Activated CD8-positive, alpha-beta memory T cell treated with anti-CD3 and anti-CD28 coated beads, Interleukin-2, amount 50 U/mL, for 24 hours (primary cell): ENCODE results near the gene APBB1IP.

ENCODE experiments used
- DNase-seq: peaks from one replicate; pipeline ENCODE4 v3.0.0-alpha.2; 2020; ENCODE audit errors: extremely low read depth

APBB1IP gene

DNA sequence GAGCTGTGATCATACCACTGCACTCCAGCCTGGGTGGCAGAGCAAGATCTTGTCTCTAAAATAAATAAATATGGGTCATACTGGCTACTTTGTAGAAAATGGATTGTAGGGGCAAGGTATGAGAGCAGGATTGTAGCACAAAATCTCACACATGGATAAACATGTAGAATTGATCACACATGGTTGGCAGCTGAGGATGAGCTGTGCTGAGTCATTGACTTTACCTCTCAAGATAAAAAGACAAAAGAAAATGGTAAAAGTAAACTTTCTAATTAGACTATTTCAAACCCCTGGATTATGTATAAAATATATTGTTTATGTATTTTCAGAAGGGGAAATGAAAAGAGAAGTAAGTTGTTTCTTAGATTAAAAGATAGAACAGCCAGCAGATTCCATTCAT, 69.3 kb downstream of the APBB1IP start:
- DNase-seq: no peak

DNA sequence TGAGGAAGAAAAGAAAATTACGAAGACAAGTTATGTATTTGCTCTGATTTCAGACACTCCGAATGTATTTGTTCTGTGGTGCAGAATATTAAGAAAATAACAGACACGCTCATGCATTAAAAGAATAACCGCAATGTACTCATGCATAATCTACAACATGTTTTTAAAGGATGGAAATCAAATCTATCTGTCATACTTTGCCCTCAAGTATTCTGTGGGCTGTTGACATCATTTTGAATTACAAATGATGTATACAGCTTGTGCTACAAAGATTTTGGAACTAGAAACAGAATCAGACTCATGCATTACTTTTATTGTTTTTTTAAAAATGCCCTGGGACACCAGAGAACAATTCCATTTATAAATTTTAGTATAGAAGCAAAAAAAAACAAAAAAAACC, 69.9 kb downstream of the APBB1IP start:
- DNase-seq: no peak

DNA sequence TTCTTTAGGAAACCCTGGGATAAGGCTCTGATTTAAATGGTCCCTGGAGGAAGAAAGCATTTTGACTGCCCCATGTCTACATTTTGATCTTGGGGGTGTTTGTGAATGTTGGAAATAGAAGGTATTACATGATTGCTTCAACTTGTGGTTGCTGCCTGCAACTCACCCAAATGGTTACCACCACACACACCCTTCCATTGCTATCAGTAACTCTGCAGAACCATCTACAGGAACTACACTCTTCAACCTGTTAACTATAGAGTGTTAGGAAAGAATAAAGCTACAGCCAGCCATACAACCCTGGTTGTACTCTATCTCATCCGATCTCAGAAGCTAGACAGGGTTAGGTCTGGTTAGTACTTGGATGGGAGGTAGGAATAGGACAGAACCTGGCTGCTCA, 71.2 kb downstream of the APBB1IP start:
- DNase-seq: no peak

- no peak for DNase-seq
These were observed 75.0 kb downstream of the APBB1IP start for GRCh38 chr10:26513101-26513500.

DNA sequence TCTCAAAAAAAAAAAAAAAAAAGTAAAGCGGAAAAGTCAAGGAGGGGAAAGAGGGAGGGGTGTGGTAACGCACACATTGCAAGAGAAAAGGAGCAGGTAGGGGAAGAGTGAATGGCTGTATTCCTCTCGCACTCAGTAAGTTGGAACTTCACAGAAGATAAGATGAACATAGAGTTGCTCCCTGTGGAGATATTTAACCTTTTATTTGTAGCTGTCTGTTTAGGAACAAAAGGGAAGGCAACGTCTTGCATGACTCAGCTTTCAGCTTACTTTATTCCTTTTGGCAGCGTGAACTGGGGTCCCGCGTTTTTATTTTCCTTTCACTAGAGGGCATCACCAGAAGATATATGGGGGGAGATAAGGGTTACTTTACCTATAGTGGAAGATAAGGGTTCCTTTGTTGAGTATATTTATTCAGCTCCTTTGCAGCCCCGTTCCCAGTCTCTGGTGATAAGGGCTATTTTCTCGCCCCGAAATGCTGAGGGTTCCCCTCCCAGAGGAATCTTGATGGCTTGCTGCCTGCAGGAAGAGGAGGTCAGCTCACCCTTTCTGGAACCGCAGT, 78.5 kb downstream of the APBB1IP start:
- no peak for DNase-seq

DNA sequence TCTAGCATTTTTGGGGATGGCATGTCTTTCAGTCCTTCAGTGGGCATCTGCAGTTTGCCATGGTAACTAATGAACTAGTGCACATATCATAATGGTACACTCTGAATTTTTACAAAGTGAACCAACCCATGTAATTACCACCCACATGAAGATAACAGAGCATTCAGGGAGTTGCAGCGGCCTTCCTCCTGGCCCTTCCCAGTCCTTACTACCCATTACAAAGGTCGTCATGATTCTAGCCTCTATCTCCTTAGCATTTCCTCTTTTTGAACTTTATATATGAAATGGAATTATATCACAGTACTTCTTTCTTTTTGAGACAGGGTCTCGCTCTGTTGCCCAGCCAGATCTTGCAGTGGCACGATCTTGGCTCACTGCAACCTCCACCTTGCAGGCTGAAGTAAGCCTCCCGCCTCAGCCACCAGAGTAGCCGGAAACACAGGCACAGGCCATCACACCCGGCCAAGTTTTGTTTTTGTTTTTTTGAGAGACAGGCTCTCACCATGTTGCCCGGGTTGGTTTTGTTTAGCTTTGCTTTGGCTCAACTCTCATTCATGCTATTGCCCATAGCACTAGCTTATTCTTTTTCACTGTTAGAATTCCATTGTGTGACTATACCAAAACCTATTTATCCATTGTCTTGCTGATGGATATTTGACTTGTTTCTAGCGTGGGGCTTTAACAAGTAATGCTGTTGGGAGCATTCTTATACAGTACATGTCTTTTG, 79.2 kb downstream of the APBB1IP start:
- DNase-seq: no peak

DNA sequence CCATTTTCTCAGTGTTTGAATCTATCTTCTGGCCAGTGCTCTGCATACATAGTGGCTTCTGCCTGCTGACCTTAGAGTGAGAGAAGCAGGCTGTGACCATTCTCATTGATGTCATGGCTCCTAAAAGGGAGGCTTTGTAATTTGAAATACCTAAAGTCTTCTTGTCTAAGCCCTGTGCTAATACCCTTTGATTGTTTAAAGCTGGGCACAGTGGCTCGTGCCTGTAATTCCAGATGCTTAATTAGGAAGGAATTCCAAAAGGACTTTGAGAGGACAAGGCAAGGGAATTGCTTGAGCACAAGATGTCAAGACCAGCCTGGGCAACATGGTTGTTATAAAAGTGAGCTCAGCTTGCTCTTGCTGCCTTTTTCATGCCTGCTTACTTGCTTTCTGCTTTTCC, 81.7 kb downstream of the APBB1IP start:
- no peak for DNase-seq

DNA sequence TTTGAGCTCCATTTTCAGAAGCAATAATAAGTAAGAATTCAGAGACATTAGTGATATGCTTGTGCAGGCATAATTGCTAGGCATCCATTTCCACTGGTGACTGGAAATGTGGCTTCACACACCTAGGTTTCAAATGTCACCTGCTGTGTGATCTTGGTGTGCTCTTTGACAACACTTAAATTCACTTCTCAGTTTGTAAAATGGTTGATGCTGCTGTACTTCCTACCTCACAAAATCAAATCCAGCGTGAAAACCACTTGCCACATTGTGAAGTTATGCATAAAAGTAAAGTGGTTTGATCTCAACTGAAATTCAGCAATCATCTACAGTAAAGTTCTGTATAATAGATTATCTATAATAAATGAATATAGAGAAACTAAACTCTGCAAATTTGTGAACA, 82.4 kb downstream of the APBB1IP start:
- DNase-seq: no peak

GRCh38 chr10:26524161-26524896, 86.2 kb downstream of the APBB1IP start:
- no peak for DNase-seq

- DNase-seq: no peak
These were observed 87.4 kb downstream of the APBB1IP start for GRCh38 chr10:26525586-26525985.

DNA sequence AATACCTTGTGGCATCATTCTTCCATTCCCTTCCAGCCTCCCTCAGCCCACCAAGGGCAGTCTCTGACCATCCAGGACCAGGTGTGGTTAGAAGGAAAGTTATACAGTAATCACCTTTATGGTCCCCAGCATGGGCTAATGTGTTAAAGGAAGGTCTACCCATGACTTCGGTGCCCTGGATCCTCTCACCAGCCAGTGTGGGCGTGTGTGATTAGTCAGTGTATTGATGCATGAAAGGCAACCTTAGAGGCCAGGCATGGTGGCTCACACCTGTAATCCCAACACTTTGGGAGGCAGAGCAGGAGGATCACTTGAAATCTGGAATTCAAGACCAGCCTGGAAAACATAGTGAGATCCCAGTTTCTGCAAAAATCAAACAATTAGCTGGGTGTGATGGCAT, 88.9 kb downstream of the APBB1IP start:
- DNase-seq: no peak

DNA sequence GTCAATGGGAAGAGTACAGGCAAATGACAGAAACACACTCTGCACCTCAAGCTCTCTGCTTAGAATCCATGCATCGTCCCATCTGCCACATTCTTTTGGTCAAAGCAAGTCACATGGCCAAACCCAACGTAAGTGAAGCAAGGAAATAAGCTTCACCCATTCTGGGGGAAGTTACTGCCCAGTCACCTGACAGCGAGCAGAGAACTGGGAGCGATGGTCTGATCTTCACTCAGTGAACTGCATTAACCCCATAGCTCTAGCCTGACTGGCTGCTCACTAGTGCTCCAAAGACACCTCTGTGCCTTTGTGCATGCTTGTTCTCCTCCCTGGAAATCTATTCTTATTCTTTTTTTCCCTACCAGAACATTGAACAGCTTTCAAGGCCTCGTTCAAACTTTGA, 89.9 kb downstream of the APBB1IP start:
- no peak for DNase-seq

- no peak for DNase-seq
These were observed 90.7 kb downstream of the APBB1IP start for GRCh38 chr10:26528715-26529393.

DNA sequence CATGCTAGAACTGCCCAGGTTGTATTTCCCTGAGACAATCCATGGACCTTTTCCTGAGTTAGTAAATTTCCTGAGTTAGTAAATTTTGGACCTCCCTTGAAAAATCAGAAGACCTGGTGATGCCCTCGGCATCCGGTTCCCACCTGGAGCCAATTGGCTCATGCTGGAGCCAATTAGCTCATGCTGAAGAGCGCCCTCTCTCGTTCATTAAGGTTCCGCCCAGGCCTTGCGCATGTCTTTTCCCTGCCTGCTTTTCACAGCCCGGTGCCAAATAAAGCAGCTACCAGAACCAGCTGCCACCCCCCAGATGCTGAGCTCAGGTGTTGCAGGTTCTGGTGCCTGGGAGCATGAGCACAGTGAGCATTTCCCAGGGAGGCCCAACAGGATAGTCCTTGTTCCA, 96.2 kb downstream of the APBB1IP start:
- DNase-seq: no peak

DNA sequence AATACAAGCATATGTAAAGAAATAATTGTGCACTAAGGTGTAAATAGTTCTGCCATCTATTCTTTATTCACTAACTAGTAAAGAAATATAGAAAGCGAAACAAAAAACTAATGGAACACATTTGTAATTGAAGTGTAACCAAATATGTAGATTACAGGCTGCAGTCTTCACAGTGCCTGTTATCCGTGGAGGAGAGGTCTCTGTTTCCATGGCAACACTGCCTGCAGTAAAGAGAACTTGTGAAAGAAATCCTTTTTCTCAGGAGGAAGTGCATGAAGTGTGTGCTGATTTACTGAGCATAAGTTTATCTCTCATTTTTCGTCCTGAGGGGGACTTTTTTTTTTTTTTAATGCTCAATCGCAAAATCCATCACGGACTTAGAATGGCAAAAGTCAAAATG, 102.5 kb downstream of the APBB1IP start:
- DNase-seq: no peak

DNA sequence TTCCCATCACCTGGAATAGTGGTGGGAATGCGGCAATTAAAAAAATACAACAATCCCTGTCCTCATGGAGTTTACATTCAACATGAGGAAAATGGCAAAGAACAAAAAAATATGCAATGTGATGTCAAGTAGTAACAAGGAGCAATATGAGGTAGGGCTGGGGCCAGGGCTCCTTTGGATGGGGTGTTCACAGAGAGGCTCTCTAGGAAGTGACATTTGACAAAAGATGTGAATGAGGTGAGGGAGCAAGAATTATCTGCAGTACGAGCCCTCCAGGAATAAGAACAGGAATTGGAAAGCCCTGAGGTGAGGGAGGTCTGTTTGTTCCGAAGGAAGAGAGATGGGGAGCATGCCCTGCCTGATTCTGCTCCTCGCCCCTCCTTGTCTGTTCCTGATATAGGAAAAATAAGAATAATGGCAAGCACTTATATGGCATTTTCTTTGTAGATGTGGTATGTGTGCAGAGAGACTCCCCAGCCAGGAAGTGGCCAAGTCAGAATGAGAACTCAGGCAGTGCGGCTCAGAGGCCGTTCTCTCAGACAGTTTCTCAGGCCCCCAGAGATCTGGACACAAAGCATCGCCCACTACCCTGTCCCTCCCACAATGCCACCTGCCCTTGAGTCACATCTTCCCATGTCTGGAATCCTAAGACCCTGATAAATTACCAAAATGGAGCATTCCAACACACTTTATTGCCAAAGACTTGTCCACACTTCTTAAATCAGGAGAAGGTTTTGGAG, 105.6 kb downstream of the APBB1IP start:
- DNase-seq: no peak

- no peak for DNase-seq
These were observed 106.8 kb downstream of the APBB1IP start for GRCh38 chr10:26544932-26545331.

GRCh38 chr10:26550774-26551526, 112.8 kb downstream of the APBB1IP start:
- no peak for DNase-seq

DNA sequence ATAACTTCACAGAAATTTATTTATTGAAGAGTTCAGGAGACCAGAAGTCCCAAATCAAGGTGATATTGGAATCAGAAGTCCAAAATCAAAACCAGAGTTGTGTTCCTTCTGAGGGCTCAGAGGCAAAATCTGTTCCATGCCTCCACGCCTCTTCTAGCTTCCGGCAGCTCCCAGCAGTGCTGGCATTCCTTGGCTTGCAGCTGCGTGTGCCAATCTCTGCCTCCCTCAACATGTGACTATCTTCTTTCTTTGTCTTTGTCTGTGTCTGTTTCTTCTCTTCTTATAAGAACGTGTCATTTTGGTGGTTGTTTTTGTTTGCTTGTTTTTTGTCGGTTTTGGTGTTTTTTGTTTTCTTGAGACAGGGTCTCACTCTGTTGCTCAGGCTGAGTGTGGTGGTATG, 116.1 kb downstream of the APBB1IP start:
- DNase-seq: no peak

DNA sequence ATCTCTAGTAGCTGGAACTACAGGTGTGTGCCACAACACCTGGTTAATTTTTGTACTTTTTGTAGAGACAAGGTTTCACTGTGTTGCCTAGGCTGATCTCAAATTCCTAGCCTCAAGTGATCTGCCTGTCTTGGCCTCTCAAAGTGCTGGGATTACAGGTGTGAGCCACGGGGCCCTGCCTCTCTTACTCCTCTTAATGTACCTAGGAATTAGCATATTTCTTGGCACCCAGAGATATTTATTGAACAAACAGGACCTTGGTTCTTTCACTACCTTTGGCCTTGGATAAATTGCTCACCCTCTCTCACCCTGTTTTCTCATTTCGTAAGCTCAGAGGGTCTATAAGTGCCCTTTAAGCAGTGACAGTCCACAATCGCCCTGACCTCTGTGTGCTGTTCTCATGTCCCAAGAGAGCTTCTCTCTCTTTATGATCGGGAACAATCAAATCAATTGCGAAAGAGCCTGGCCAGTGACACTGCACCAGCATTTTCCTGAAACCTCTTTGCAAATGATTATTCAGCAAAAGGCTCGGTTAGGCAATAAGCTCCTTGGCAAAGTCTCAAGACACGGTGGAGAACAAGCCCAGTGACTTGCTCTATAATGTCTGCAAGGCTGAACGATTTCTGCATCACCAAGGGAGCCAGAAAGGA, 117.7 kb downstream of the APBB1IP start:
- DNase-seq: no peak
